Myometrial cell (primary cell): ENCODE results near the gene CCDC178. TPM values are rescaled to one million over a fixed set of nuclear protein-coding genes. Genes with fewer than 3 reads are reported as not detected.

Experiments used
- total RNA-seq: library from RNA; depleted of rRNA; stranded (reverse); fragments of >200 nt; gene quantifications from 2 replicates; pipeline ENCODE4 v1.2.3, GENCODE V29; 2015

CCDC178 gene
- total RNA-seq: 0.89 and 2.0 TPM in 2 replicates

GRCh38 chr18:33440060-33441043 lies at the start of gene CCDC178:
Gene CCDC178, minus strand, starts transcription at chr18:33440721. Its CDS starts 28,633 bp downstream, at chr18:33412088.

Other genes starting within 250 kb of the CCDC178 start
- gene ASXL3, start 137.5 kb upstream of the CCDC178 start, total RNA-seq: 0.35 TPM in 1 of 2 replicates, not detected in the other